ENCODE data around the gene FER1L5.

The FER1L5 gene

DNA sequence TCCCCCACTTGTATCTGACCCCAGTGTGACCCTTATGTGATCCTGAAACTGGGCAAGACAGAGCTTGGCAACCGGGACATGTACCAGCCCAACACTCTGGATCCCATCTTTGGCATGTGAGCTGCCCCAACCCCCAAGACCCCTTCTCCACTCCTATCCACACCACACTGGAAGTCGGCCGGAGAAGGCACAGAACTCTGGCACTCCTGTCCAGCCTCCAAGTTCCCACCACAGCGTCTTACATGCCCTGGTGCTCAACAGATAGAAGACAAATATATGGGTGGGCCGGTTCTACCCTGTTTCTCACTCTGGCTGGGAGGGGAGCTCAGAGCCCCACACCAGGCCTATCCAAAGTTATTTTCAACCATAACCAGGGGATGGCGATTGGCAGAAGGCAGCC is 56.5 kb downstream of the FER1L5 start:
- DNase-seq, result no peak

DNA sequence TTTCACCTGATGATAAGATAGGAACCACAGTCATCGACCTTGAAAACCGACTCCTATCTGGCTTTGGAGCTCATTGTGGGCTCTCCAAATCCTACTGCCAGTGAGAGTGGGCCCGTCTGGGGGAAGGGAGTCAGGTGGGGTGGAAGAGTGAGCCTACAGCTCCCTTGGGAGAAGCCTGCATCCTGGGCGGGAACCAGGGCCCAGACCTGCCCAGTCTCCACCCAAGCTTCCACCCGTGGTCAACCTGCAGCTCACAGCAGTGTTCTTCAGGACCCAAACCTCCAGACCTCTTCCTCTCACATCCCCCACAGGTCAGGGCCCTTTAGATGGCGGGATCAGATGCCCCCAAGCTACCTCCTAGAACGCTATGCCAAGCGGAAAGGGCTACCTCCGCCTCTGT is 57.1 kb downstream of the FER1L5 start:
- no peak for DNase-seq

DNA sequence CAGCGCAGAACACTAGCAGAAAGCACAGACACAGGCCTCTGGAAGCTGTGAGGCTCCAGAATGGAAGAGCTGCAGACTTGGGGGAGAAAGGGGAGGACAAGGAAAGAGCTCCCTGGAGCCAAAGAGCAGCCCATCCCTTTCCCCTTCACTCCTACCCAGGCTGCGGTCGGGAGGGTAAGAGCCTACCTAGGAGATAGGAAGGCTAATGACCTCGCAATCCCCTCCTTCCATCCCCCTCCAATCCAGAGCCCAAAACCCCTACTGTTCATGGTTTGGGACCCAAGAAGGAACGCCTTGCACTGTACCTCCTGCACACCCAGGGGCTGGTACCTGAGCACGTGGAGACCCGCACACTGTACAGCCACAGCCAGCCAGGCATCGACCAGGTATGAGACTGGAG is 57.5 kb downstream of the FER1L5 start:
- no peak for DNase-seq

DNA sequence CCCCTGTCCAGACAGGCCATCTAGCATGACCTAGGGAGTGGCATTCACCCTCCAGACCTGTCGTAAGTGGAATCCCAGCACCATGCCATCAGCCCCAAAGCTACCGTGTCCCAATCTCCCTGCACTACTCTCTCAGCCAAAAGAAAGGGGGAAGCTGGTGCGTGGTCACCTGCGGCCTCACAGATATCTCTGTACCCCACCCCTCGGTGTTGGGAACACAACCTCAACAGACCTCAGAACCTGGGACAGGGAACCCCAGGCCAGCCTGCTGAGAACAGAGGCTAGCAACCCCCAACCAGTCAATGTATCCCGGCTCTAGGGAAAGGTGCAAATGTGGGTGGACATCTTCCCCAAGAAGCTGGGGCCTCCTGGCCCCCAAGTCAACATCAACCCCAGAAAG is 59.1 kb downstream of the FER1L5 start:
- no peak for DNase-seq

DNA sequence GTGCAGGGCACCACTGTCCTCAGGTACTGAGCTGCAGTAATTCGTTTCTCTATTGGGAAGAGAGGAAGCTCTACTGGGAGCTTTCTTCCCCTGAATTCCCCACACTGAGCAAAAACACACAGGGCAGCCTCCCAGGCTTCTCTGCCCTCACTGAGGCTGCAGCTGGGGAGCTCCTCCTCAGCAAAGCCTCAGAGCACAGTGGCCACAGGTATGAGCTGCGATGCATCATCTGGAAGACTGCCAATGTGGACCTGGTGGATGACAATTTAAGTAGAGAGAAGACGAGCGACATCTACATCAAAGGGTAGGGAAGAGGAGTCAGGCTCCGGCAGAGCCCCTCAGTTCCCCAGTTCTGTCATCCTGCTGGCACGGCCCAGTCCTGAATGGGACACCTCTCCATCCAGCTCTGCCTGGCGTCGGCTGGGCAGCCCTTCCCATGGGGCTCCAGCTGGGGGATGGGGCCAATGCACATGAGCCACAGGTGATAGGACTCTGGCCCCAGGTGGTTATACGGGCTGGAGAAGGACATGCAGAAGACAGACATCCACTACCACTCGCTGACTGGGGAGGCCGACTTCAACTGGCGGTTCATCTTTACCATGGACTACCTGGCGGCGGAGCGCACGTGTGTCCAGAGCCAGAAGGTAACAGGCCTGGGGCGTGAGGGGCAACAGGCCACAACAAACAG is 59.7 kb downstream of the FER1L5 start:
- DNase-seq, result peak in 1 of 3 experiments; percentile 3

DNA sequence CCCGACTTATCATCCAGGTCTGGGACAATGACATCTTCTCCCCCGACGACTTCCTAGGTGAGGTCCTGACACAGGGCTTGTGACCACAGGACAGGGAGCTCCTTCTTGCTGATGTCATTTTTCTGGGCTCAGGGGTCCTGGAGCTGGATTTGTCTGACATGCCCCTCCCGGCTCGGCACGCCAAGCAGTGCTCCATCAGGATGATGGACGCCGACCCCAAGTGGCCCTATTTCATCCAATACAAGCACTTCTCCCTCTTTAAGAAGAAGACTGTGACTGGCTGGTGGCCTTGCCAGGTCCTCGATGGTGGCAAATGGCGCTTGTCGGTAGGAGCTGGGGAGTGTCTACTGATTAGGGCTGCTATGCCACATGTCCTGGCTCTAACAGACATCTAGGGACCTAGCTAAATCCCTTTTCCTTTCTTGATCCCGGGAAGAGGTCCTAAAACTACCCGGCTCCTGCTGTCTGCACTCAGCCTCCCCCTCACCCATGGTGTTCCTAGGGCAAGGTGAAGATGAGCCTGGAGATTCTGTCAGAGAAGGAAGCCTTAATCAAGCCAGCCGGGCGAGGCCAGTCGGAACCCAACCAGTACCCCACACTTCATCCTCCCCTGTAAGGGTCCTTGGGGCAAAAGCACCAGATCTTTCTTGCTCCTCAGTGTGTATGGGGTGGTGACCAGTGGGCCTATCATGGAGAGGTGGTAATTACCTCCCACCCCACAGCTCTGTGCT is 60.6 kb downstream of the FER1L5 start:
- no peak for DNase-seq

DNA sequence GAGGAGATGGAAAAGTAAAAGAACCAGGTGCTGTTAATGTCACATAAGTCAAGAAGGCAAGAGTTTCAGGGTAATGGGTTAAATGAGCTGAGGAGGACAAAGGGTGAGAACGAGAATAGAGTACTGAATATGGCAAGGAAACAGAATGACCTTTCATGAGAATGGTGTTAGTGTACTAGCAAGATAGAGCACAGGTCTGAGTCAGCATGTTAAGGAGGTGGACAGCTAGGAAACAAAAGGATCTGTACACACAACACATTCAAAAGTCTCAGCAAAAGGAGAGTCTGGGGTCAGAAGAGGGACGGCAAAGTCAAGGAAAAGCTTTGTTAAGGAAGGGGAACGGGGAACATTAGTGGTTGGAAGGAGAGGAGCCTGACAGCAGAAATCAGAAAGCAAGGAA is 68.4 kb downstream of the FER1L5 start:
- no peak for DNase-seq

DNA sequence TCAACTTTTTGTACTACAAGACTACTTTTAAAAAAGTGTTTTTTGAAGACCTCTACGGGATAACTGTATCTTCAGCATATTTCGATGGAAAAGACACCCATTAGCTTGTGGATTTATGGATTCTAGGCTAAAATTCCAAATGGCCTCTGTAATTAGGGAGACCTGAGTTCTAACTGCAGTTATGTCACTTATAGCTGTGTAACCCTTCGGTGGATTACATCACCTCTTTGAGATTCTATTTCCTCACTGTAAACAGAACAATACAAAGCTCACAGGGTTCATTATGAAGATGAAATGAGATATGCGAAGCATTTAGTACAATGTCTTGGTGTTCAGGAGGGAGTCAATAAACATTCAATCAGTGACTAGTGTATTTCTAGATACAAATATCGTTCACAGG is 73.1 kb downstream of the FER1L5 start:
- DNase-seq, result peak in 1 of 3 experiments; percentile 2

DNA sequence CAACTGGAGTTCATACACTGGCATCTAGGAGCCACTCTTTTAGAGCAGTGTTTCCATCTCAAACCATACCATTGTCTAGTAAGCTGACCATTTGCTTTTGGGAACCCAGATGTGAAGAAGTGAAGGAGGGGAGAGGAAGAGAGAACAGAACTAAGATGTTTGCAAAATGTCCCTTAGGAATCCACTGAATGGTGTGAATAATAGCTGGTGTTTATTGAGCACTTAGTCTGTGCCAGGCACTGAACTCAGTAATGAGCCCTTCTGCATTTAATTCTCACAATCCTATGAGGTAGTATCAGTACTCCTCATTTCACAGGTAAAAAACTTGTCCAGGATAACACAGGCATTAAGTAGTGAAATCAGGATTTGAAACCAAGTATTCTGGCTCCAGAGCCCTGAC is 73.8 kb downstream of the FER1L5 start:
- no peak for DNase-seq

DNA sequence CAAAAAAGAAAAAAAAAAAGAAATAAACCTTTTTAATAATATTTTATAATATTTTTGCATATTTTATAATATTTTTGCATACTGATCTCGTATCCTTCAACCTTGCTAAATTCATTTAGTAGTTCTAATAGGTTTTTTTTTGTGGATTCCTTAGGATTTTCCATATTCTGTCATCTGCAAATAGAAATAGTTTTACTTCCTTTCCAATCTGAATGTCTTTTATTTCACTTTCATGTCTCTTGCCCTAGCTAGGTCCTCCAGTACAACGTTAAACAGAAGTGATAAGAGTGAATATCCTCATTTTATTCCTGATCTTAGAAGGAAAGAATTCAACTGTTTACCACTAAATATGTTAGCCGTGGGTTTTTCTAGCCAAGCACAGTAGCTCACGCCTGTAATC is 83.6 kb downstream of the FER1L5 start:
- no peak for DNase-seq

DNA sequence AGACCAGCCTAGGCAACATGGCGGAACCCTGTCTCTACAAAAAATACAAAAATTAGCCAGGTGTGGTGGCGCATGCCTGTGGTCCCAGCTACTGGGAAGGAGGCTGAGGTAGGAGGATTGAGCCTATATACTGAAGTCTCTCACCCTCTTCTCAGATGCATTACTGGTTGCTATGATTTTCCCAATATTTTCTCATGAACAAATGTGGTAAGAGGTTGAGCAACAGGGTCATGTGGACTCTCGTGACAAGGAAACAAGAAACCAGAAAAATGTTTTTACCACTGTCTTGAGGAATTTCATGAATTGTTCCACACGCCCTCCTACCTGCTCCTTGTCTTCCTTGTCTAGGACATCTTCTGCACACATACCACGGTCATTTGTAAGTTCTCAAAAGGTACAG is 84.9 kb downstream of the FER1L5 start:
- no peak for DNase-seq

DNA sequence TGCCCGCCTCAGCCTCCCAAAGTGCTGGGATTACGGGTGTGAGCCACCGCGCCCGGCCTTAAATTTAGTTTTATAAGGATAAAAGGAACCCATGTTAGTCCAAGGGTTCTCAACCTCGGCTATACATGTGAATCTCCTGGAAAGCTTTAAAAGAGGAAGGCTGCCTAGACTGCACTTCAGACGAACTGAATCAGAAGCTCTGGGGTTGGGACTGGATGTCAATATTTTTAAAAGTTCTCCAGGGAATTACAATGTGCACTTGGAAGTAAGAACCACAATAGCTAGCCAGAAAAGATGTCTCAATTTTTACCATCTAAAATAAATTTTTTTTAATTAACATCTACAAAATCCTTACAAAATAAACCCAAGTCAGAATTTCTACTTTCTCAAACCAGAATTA is 87.2 kb downstream of the FER1L5 start:
- DNase-seq, result no peak

DNA sequence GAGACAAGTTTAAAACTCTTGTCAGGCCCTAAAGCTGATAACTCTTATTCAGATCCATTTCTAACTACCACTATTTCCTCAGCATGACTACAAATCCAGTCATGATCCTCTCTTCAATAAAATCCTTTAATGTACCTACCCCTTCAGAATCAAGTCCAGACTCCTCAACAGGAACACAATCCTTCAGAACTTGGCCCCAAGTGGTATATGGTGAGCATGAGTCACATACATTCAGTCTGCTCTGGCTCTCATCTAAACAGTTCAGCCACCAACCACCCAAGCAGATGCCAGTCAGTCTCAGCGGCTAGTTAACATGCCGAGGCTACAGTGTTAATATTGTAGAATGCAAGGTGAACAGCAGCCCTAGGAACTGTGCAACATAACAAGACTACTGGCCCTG is 87.6 kb downstream of the FER1L5 start:
- no peak for DNase-seq

DNA sequence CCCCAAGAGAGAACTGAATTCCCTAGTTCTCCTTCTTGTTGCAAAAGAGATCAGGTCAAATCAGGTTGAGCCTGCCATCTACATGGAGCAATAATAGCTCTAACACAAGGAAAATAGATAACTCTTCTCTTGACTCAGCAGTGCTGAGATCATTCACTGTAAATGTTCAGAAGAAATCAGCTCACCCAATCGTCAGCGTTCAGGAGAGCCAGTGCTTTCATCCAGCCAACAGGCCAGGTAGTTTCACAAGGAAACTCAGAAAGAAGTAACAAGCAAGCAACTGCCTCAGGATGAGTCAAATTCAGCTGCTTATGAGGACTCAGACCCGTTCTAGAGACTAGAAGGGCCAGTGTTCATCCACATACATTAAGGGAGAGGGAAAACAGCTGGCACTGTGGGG is 91.4 kb downstream of the FER1L5 start:
- no peak for DNase-seq

DNA sequence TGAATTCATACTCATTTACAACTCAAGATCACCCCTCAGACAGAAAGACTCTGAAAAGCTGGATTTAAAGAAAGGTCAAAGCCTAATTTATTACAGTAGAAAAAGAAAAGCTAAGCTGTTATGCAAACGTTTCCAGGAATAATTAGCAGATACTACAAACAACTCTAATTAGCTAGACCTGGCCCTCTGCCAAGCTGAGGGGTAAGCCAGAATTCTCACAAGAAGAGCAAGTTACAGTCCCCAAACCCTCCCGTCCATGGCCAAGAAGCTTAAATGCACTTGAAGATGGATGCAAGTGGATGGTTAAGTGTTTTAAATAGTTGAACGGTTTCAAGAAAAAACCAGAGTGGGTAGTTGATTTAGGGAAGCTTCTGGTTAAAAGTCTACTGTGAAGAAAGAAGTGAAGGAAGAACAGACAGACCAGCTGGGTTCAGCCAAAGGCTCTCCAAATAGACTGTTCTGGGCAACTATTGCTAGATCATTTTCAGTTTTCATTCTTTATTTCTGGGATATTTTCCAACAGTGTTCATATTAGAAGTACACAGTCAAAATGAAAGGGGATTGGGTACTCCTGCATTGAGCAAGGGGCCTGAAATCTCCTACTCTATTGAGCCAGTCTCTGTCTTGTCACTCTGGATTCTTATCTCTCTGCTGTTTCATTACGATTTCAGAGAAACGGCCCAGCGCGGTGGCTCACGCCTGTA is 92.5 kb downstream of the FER1L5 start:
- DNase-seq, result peak in 1 of 3 experiments; percentile 39

DNA sequence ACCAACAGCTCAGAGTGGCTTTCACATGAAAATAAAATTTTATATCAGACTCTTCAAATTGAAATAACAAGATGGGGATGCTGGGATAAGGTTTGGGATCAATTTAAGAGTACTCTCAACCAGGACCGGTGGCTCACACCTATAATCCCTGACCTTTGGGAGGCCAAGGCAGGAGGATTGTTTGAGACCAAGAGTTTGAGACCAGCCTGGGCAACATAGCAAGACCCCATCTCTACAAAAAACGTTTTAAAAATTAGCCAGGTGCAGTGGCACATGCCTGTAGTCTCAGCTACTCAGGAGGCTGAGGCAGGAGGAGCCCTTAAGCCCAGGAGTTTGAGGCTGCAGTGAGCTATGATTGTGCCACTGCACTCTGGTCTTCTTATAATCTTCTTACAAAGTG is 94.7 kb downstream of the FER1L5 start:
- no peak for DNase-seq

DNA sequence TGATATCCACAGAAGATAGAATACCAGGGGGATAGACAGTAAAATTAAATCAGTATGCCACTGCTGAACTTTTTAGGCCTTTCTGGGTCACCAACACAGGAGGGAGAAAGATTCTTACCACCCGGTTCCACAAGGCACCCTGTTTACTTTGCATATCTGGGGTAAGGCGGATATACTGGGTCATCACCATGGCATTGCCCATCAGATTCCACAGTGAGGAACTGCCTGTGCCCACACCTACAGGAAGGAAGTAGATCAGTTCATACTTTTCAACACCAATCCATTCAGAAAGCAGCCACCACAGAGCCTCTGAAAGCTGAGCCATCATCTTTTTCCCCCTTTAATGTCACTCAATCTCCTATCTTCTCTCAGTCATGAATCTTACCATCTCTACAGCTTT is 95.3 kb downstream of the FER1L5 start:
- DNase-seq, result no peak

DNA sequence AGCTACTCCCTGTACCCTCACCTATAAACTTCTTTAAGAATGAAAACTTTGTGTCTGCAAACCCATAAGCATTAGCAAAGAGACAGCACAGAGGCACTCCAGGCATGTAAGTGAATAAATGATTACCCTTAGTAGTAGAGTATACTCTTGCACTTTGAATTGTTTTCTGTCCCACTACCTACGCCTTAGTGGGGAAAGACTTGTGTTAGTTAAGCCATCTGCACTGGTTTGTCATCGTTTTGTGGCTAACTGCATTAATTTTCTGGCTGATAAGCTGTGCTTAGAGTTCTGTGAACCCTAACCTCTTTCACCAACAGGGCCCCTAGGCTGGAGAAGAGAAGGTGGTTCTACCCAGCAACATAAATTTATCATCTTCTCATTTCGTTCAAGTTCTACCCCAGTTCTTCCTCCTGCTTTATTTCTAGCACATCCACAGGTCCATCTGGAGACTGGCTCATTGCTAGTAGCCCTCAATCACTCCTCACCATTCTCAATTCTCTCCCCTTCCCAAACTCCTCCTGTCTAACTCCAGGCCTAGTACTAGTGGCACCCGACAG is 96.6 kb downstream of the FER1L5 start:
- no peak for DNase-seq

DNA sequence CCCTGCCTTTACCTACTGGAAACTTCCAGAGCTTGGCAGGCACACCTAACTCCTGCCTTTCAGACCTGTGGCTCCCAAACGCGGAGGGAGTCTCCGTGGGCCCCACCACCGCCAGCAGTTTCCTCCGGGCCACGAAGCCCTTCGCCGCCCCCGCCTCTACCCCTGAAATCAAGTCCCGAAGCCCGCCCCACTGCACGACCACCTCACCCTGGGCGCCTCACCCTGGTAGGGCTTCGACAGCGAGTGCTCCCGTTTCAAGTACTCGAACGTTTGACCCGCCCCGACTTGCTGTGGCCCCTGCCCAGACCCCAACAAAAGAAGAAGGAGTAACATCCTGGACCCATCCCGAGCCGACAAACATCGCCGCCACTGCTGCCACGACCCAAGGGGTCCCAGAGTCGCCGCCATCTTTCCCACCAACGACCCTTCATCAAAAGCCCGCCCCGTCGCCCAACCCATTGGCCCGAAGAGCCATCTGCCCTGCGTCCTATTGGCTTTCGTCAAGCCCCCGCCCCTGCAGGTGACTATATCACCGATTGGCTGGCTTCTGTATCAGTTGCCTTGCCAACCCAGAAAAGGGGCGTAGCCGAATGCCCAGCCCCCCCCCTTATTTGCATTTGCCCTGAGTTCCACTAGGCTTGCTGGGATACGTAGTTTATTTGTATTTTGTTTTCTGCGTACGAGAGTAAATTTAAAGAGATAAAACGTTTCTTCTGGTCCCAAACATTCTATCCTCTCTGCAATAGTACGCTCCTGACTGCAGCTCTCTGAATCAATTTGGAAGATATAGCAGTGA is 97.3 kb downstream of the FER1L5 start, which contains the start of gene LMAN2L:
TSS of gene LMAN2L (minus strand) at position 432 of the 796 bp plus-strand sequence. CDS start at position 408, 24 bp downstream.
- DNase-seq, result peak; percentile 96 to 98 (median 96)

DNA sequence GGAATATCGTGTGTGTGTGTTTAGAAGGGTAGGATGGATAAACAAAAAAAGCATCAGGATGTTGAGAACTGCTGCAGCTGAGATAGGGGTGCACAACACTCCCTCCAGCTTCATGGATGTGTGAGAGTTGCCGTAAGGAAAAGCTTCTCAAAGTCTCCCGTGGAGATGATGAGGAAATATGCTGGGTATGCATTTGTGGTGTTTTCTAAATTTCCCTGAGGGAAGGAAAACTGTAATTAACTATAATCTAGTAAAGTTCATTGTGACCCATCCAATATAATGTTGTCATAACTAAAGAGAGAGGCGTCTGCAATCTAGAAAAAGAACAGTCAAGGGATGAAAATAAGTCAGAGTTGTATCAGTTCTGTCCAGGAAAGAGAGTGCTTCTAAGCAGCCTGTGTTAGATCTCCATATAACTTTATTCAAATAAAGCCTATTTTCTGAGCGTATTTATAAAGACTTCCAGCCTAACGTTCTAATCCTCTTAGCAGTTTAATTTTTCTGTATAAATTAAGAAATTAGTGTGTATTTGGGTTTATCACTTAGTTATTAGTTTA is 104.6 kb downstream of the FER1L5 start:
- DNase-seq, result peak in 1 of 3 experiments; percentile 45

DNA sequence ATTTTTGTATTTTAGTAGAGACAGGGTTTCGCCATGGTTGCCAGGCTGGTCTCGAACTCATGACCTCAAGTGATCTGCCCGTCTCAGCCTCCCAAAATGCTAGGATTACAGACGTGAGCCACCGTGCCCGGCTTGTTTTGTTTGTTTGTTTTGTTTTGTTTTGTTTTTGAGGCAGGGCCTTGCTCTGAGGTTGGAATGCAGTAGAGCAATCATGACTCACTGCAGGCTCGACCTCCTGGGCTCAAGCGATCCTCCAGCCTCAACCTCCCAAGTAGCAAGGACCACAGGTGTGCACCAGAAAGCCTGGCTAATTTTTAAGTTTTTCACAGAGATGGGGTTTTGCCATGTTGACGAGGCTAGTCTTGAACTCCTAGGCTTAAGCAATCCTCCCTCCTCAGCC is 109.2 kb downstream of the FER1L5 start:
- DNase-seq, result no peak

DNA sequence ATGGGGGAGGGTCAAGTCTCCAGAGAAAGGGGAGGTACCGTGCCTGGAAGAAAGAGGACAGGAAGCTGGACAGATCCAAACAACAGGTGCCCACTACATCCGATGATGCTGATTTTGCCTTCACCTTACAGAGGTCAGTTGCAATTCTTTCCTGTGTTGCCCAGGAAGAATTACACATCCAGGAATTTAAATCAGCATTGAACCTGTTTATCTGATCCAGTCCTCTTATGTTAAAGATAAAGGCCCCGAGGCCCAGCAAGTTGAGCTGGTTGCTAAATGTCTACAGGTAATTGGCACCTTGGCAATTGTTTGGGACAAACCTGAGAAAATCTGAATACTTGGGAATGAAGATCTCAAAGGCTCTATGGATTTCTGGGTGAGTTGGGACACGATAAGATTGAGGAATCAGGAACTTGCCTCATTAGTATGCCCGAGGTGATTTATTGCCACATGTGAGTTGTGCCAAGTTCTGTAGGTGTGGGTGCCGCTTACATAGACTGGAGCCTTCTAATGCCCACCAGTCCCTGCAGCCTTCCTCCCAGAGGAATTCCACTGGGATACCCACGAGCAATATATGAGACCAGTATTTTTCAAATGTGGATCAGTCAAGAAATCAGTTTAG is 111.2 kb downstream of the FER1L5 start:
- no peak for DNase-seq
